NCI-H187 (cell line): ENCODE results near the gene LARGE1.

Experiments used
- DNase-seq, 2 experiments: peaks; one replicate each; lab custom pipeline; 2025; lab: John Stamatoyannopoulos, UW

LARGE1 gene

DNA sequence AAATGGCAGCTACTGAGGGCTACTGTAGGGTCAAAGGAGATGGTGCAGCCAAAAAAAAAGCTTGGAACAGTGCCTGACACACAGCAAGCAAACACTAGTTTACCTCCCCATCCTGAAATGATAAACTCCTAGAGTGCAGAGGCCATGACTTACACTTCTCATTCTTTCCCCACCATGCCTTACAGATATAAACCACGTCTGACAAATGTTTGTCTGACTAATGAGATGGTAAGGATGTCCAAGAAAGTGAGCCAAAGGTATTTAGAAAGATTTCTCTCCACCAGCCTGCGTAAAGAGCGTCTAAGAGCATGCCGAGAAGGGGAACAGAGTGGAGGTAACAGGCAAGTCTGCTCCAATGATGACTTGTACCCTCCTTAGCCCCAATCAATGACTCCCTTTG is 99.0 kb downstream of the LARGE1 start:
- no peak for DNase-seq

DNA sequence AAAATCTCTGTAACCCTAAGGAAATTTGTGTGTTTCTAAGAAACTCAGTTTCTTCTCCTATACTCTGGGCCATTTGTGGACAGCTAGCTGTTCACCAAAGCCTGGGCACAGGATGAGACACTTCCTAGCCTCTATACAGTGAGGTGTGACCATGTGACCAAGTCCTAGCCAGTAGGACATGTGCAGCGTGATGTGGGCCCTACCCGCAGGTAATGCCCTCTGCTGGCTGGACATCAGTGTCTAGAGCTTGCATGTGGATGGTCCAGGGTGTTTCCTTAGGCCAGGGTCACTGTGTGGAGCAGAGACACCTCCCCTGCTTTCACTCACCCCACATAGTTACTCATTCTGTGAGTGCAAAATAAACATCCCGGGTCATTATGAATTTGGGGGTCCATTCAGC is 100.5 kb downstream of the LARGE1 start:
- DNase-seq: no peak

DNA sequence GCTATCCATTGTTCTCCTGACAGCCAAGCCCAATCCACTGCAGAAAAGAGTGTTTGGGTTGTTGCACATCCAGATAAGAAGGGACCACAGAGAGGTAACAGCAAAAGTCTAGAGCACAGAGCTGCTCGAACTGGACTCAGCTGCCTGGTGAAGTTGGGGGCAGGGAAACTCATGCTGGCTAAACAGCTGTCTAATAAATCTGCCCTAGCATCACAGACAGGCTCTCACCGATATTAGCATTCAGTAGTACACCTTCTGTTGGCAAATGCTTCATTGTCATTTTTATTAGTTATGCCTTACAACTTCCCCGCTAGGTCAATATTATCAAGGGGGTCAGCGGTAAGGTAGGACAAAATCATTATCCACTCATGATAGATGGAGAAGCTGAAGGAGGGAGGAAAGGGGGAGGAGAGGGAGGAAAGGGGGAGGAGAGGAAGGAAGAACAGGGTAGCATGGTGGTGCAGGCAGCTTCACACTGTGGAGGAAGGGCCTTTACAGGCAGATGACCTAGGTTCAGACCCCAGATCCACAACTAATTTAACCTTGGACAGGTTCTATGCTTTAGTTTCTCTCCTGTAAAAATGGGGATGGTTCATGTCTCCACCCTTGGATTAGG is 102.7 kb downstream of the LARGE1 start:
- no peak for DNase-seq

DNA sequence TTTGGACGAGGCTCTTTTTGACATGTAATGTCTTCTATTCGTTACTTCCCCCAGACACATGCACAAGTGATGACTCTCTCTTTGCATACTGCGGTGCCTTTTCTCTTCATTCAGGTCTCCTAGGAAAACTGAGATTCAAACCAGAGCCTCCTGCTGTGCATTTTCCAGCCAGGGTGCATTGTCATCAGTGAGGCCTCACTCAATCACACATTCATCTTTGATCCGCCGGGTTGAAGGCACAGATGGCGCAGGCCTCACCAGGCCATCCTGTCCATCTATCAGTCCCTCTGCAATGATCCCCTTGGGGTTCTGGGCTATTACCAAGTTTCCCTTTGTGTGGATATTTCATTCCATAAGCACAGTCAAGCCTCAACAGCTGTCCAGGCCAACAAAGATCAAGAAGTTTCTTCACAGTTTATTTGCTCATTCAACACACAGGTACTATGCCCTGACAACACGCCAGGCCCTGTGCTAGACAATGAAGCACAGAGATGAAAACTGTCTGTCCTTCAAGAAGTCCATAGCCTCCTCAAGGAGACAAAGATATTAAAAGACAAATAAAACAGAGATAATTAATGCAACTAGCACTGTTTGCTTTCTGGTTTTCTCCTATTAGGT is 107.8 kb downstream of the LARGE1 start:
- no peak for DNase-seq

DNA sequence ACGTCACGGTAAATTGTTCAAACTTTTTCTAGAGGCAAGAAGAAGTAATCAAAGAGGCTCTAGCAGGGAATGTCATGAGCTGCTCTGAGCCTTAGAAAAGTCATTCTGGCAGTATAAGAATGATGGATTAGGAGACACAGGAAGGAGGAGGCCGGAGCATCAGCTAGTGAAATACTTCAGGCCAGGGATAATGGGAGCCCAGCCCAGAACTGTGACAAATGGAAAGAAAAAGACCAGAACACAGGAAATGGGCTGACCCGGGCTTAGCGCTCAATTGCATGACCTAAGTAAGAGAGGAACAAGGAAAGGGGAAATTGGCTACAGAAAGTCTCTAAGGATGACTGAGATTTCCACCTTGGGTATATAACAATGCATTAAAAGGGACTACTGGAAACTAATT is 108.6 kb downstream of the LARGE1 start:
- DNase-seq: no peak

DNA sequence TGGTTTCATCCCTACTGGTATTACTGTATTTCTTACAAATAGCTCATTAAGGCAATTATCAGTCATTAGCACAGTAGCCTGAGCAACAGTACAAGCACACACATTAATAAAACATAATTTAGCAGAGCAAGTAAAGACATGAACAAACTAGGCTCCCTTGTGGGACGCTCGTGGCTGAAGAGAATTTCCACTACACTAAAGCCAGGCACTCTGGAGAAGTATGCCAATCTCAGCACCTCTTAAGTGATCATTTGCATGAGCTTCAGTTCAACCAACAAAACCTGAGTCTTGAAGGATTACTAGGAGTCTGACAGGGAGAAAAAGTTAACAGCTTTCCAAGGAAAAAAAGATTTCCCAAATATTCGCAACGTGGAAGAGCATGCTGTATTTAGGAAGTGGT is 109.1 kb downstream of the LARGE1 start:
- no peak for DNase-seq

DNA sequence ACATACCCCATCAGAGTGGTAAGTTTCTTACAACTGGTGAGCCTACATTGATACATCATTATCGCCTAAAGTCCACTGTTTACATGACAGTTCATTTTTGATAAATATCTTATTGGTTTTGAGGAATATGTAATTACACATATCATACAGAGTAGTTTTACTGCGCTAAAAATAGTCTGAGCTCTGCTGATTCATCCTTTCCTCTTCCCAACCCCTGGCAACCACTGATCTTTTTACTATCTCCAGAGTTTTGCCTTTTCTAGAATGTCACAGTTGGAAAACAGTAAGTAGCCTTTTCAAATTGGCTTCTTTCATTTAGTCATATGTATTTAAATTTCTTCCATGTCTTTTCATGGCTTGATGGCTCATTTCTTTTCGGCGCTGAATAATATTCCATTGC is 112.8 kb downstream of the LARGE1 start:
- DNase-seq: no peak

DNA sequence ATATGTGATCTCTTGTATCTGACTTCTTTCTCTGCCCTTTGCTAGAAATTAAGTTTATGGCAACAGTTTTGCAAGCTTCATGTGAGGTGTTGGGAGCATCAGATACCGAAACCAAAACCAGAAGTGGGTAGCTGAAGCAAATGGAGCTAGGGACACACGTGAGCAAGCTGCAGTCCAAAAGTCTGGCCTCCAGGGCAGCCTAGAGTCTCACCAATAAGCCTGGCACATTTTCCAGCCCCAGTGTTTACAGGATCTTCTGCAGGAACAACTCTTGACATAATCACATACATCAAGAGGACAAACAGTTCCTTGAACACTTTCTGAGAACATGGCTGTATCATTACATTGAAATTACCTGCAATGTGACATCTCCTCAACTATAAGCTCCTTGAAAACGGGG is 114.1 kb downstream of the LARGE1 start:
- no peak for DNase-seq

DNA sequence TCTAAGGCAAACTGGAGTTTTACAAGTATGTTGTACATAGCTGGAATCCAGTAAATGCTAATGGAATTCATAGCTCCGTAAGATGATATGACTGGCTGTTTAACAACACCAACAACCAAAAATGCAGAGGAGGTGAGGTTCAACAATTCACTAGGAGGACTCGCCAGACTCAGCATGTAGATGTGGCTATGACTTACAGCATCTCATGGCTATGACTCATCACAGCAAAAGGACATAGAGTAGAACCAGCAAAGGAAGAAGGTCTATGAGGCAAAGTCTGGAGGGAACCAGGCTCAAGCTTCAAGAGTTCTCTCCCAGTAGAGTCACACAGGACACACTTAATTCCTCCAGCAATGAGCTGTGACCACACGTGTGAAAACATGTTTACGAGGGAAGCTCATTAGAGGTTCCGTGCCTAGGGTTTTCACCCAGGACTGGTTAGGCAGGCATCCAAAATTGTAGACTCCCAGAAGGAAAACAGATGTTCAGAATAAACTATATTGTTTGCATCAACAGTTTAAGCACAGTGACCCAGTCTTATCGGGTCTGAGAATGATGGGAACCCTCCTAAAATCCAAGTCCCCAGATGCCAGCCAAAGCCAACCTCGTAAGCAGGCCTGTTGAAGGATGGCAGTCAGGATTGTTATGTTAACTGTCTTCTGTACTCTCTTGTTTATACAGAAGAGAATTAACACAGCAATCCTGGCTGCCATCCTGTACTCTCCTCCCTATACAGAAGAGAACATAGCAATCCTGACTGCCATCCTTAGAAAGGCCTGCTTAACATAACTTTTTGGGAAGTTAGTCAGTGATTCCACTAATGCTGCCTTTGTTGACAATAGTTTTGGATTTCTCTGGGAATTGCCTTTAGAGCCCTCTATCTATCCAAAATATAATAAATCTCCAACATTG is 116.6 kb downstream of the LARGE1 start:
- DNase-seq: no peak

DNA sequence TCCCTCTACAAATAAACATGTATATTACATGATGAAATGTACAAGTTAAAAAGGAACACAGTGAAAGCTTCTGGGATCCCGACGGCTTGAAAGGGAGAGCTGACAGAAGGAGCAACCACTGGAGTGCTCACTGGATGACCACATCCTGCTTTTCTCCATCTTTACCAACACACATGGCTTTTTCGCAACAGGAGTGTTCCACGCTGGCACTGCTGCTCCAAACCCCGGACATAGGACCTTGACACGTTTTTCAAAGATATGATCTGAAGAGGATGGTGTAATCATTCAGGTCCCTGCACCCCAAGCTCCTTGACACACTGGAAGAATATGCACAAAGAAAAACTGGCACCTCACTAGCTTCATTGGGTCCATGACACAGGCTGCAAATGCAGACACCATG is 121.9 kb downstream of the LARGE1 start:
- DNase-seq: no peak

DNA sequence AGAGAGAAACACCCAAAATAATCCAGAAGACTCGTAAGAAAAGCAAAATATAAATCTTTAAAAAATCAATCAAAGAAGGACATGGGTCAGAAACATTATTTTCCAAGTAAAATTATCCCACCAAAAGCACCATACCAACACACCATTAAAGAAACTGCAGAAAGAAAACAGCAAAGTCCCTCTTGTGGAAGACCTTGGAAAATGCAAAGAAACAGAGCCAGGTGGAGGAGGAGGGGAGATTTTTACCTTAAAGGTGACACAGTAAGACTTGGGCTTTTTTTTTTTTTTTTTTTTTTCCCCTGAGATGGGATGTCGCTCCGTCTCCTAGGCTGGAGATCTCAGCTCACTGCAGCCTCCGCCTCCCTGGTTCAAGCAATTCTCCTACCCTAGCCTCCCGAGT is 123.8 kb downstream of the LARGE1 start:
- no peak for DNase-seq

DNA sequence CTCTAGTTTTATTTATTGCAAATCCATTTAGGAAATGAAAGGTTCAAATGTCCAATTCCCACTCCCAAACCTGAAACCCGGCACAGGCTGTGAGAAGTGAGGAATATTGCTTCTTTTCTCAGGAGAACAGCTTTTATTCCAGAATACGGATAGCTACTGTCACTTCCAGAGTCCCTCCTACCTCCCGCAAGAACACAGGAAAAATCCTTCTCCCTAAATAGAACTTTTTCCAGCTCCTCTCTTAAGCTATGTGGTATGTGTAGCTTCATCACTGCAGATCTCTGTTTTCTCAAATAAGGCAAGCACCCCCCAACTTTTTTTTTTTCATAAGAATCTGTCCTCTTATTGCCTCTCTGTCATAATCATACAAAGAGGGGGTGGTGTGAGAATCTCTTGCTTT is 126.8 kb downstream of the LARGE1 start:
- no peak for DNase-seq

DNA sequence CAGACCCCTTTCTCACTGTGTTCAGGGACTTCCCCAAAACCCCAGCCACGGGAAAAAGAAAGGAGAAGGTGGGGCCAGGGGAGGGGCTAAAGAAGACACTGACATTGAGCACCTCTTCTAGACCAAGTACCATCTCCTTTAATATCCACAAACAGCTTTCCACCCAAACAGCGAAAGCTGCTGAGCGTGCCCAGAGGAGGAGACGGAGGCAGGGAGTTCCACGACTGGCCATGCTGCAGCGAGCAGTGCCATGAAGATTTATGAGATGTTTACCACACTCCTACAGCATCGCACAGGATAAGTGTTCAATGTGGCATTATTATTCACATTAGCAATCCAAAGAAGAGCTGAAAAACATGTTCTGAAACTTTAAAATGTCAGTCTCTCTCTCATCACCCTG is 127.4 kb downstream of the LARGE1 start:
- DNase-seq: peak in 1 of 2 experiments; percentile 21

DNA sequence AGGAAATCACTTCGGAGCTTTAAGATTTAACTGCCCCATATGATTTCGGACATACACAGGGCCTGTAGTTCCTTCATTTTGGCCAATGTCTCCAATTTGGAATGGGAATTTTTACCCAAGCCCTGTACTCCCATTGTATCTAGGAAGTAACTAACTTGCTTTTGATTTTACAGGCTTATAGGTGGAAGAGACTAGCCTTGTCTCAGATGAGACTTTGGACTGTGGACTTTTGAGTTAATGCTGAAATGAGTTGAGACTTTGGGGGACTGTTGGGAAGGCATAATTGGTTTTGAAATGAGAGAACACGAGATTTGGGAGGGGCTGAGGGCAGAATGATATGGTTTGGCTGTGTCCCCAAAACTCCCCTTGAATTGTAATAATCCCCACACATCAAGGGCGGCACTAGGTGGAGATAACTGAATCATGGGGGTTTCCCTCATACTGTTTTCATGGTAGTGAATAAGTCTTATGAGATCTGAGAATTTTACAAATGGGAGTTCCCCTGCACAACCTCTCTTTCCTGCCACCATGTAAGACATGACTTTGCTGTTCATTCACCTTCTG is 130.5 kb downstream of the LARGE1 start:
- no peak for DNase-seq

DNA sequence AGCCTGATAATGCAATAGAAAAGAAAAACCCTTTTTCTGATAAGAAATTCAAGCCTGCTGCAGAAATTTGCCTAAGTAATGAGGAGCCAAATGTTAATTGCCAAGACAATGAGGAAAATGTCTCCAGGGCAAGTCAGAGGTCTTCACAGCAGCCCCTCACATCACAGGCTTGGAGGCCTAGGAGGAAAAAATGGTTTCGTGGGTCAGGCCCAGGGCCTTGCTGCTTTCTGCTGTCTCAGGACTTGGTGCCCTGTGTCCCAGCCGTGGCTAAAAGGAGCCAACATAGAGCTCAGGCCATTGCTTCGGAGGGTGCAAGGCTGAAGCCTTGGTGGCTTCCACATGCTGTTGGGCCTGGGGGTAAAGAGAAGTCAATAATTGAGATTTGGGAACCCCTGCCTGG is 131.3 kb downstream of the LARGE1 start:
- DNase-seq: no peak

DNA sequence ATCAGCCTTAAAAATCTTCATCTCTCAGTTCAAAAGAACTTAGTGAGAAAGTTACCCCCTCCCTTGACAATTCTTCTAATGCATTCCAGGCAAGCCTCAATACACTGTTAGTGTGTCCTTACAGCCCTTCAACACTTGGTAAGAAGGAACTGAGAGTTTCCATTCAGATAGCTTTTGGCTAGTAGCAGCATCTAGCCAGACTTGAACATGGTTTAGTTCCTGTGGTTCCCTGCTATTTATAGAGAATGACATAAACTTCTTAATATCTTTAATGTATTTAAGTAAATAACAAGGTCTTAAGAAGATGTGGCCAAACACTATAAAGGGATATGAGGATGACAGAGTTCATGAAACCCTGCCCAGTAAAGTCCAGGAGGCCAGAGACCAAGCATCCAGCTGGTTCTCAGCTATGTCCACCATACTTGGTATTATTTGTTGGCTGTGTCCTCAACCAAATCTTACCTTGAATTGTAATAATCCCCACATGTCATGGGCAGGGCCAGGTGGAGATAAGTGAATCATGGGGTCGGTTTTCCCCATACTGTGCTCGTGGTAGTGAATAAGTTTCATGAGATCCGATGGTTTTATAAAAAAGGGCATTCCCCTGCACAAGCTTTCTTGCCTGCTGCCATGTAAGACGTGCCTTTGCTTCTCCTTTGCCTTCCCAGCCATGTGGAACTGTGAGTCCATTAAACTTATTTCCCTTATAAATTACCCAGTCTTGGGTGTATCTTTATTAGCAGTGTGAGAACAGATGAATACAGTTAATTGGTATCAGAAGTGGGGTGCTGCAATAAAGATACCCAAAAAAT is 132.4 kb downstream of the LARGE1 start:
- no peak for DNase-seq

DNA sequence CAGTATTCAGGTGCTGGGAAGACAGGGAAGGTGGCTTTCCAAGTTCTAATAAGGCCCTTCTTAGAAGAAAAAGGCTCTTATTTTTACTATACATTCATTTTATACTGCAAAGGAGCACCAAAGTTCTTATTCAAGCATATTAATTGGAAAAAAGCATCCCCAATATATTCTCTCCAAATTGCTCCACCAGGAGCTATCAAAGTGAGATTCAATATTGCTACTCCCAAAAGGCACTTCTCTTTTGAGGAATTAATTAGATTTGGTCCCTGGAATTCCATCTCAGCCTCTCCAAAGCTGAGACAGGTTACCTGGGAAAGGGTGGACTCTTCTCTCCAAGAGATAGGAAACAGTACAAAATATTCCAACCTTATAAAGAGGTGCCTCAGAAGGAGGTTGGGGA is 134.1 kb downstream of the LARGE1 start:
- no peak for DNase-seq

DNA sequence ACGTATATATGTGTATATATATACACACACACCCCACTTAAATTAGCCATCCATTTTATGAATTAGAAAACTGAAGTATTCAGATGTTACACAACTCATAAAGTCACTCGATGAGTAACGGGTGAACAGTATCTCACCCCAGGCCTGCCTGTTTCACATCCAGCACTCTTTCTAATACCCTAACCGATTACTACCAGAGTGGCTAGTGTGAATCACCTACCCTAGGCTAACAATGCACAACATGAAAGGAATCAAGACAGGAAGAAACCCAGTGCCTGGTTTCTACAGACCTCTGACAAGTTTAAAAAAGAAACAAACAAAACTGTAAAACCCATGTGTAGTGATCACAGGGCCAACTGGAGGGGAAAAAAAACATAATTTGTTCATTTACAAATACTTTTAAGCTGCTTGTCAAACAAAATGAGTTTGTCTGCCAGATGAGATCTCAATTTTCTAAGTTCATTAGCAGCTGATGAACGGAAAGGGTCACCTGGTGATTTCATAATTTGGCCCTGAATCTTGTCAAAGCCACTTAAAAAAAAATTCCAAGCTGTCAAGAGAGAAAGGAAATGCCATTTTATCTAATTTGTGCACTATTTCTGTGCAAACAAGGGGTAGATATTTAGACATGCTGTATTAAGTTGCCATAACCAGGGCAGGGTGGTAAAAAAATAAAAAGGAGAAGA is 134.8 kb downstream of the LARGE1 start:
- no peak for DNase-seq

DNA sequence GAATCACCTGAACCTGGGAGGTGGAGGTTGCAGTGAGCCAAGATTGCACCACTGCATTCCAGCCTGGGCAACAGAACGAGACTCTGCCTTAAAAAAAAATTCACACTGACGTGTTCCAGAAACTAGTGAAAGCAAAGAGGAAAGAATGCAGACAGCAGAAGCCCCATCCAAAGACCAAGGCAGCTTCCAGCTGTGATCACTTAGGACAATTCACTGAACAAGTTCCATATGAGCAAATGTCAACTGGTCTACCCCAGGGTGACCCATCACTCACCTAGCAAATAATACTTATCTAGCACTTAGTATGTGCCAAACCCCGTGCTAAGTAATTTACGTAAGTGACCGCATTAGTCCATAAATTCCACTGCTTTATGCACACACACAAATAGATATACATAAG is 138.9 kb downstream of the LARGE1 start:
- DNase-seq: no peak

DNA sequence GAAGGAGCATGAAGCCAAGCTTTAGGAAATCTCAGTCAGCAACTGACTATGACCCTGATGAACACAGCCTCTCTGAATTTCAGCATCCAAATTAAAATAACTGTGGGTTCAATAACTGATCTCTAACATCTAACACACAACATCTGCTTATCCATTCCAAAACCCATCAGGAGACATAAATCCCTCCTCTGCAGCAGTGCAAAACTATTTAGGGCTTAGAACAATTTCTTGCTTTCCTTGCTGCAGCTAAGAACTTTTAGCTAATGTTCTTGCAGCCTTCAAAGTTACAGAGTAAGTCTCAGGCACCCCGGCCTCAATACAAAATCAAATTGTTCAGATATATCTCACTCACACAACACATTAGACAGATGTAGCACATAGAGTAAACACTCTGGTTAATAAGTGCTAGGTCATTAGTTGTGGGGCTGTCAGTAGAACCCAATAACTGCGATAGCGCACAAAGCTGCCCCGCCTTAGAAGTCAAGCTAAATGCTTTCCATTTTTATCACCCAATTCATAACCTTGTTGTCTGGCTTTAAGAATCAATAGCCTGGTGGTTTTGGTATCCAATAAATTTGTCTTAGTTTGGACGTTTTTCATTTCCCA is 139.6 kb downstream of the LARGE1 start:
- no peak for DNase-seq

DNA sequence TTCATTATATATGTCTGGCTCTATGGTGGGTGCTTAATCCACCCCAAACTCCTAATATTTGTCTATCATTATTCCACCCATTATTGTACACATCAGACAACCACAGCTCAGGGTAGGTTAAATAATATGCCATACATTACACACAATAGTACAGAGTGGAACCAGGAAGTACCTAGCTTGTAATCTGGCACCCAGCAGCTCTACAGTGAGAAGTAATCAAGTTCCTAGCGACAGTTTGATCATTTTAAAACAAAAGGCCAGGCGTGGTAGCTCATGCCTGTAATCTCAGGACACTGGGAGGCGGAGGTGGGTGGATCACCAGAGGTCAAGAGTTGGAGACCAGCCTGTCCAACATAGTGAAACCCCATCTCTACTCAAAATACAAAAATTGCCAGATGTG is 141.0 kb downstream of the LARGE1 start:
- no peak for DNase-seq
